H1 (cell line): ENCODE measurements around the gene SEZ6L. TPM values are rescaled to one million over a fixed set of nuclear protein-coding genes. Genes with fewer than 3 reads are reported as not detected.

ENCODE experiments used
- CTCF ChIA-PET: fragments of 300-600 bp; sonication (Branson Sonifier 250); formaldehyde crosslinking; loops from one replicate; lab custom pipeline; 2021; ENCODE audit not compliant: partially characterized antibody; lab: Charles Lee
- POLR2A ChIA-PET: fragments of 300-600 bp; sonication (Branson Sonifier 250); formaldehyde crosslinking; loops from one replicate; lab custom pipeline; 2021; ENCODE audit warnings: inconsistent platforms; ENCODE audit not compliant: partially characterized antibody; lab: Charles Lee
- DNase-seq, 2 experiments: peaks; one replicate each; pipeline versions ENCODE4 v3.0.0 to v3.0.0-alpha.2; 2010 to 2022; ENCODE audit warnings: low spot score in 2 of 2, low read depth in 1 of 2, mixed read lengths in 1 of 2
- FAIRE-seq: peaks from 2 replicates; lab custom pipeline; 2011; peaks lifted over from hg19 to GRCh38; lab: Jason Lieb, UNC
- H2AFZ ChIP-seq: 2 replicates; pipeline ENCODE4 v1.8.1; 2012; ENCODE audit warnings: low read length, inconsistent platforms
- H2AK5ac ChIP-seq: 2 replicates; pipeline ENCODE4 v1.6.1; 2013; ENCODE audit warnings: low read depth, low read length
- H2BK120ac ChIP-seq: replicated peaks from 2 replicates; pipeline ENCODE3; 2013; ENCODE audit warnings: low read depth, low read length, inconsistent platforms
- H2BK12ac ChIP-seq: 2 replicates; pipeline ENCODE4 v1.6.1; 2013; ENCODE audit warnings: low read depth, low read length
- H2BK15ac ChIP-seq: 2 replicates; pipeline ENCODE4 v1.6.1; 2013; ENCODE audit warnings: low read length
- H2BK20ac ChIP-seq: 2 replicates; pipeline ENCODE4 v1.6.1; 2013; ENCODE audit warnings: low read length
- H2BK5ac ChIP-seq: 2 replicates; pipeline ENCODE4 v1.6.1; 2013; ENCODE audit warnings: low read depth, low read length
- H3K14ac ChIP-seq: 2 replicates; pipeline ENCODE4 v1.6.1; 2013; ENCODE audit warnings: inconsistent platforms; ENCODE audit not compliant: insufficient read length
- H3K18ac ChIP-seq: 2 replicates; pipeline ENCODE4 v1.6.1; 2013; ENCODE audit warnings: low read length; ENCODE audit errors: extremely low read depth
- H3K23ac ChIP-seq: 2 replicates; pipeline ENCODE4 v1.6.1; 2013; ENCODE audit warnings: inconsistent platforms; ENCODE audit not compliant: insufficient read length
- H3K23me2 ChIP-seq: 2 replicates; pipeline ENCODE4 v1.6.1; 2013; ENCODE audit warnings: low read depth, low read length
- H3K27ac ChIP-seq: 2 replicates; pipeline ENCODE4 v1.6.1; 2011; ENCODE audit warnings: low read depth, low read length, inconsistent platforms
- H3K27me3 ChIP-seq, 4 experiments: replicated peaks in 1 of 4; 1 replicate in 1 of 4; 2 replicates in 3 of 4; pipeline versions ENCODE4 v1.6.1 to v1.8.1; 2011 to 2013; ENCODE audit warnings: low read length in 3 of 4, mild to moderate bottlenecking in 3 of 4, inconsistent platforms in 2 of 4, mixed read lengths in 2 of 4, moderate library complexity in 1 of 4; ENCODE audit not compliant: control insufficient read depth in 3 of 4, insufficient read depth in 3 of 4; ENCODE audit errors: extremely low read depth in 1 of 4
- H3K36me3 ChIP-seq, 4 experiments: 2 replicates each; pipeline versions ENCODE4 v1.6.1 to v1.8.1; 2011 to 2013; ENCODE audit warnings: mild to moderate bottlenecking in 4 of 4, low read length in 3 of 4, moderate library complexity in 2 of 4, control low read depth in 1 of 4, inconsistent platforms in 1 of 4; ENCODE audit not compliant: insufficient read depth in 4 of 4, control insufficient read depth in 2 of 4
- H3K4ac ChIP-seq: replicated peaks from 2 replicates; pipeline ENCODE3; 2013; ENCODE audit warnings: low read length, low read depth, mixed read lengths, inconsistent platforms; ENCODE audit not compliant: insufficient read length
- H3K4me1 ChIP-seq, 4 experiments: replicated peaks in 1 of 4; 1 replicate in 1 of 4; 2 replicates in 3 of 4; pipeline versions ENCODE4 v1.6.1 to v1.8.1; 2011 to 2013; ENCODE audit warnings: low read length in 3 of 4, inconsistent platforms in 2 of 4, mixed read lengths in 1 of 4; ENCODE audit not compliant: insufficient read depth in 4 of 4, control insufficient read depth in 3 of 4
- H3K4me2 ChIP-seq, 2 experiments: 2 replicates each; pipeline versions ENCODE4 v1.6.1 to v1.8.1; 2011 to 2013; ENCODE audit warnings: low read depth in 2 of 2, low read length in 2 of 2, control low read depth in 1 of 2, inconsistent platforms in 1 of 2, mild to moderate bottlenecking in 1 of 2; ENCODE audit not compliant: insufficient read depth in 1 of 2
- H3K4me3 ChIP-seq, 4 experiments: fragments of 200-600, 300-600 bp in 1 of 4; sonication (generic), shearing (Covaris generic), sonication (Bioruptor Twin) in 1 of 4; 2 replicates each; pipeline versions ENCODE4 v1.5.1 to v1.8.1; 2011 to 2016; ENCODE audit warnings: low read length in 4 of 4, low read depth in 3 of 4, control low read depth in 2 of 4, inconsistent platforms in 2 of 4, mild to moderate bottlenecking in 2 of 4, mixed read lengths in 1 of 4, moderate library complexity in 1 of 4; ENCODE audit not compliant: insufficient read depth in 2 of 4; ENCODE audit errors: extremely low read depth in 1 of 4
- H3K56ac ChIP-seq: replicated peaks from 2 replicates; pipeline ENCODE3; 2013; ENCODE audit warnings: low read depth, mild to moderate bottlenecking, mixed read lengths, low read length, inconsistent platforms; ENCODE audit not compliant: insufficient read length
- H3K79me1 ChIP-seq: 2 replicates; pipeline ENCODE4 v1.6.1; 2013; ENCODE audit warnings: low read depth, low read length, control low read depth
- H3K79me2 ChIP-seq, 2 experiments: 2 replicates each; pipeline versions ENCODE4 v1.6.1 to v1.8.1; 2012 to 2013; ENCODE audit warnings: low read length in 2 of 2, mild to moderate bottlenecking in 2 of 2, inconsistent platforms in 1 of 2; ENCODE audit not compliant: insufficient read depth in 2 of 2, control insufficient read depth in 1 of 2
- H3K9ac ChIP-seq, 4 experiments: replicated peaks in 1 of 4; 1 replicate in 1 of 4; 2 replicates in 3 of 4; pipeline versions ENCODE4 v1.6.1 to v1.8.1; 2011 to 2013; ENCODE audit warnings: low read depth in 3 of 4, low read length in 3 of 4, control low read depth in 2 of 4, mild to moderate bottlenecking in 2 of 4, moderate library complexity in 2 of 4, inconsistent platforms in 1 of 4; ENCODE audit errors: extremely low read depth in 1 of 4
- H3K9me3 ChIP-seq, 2 experiments: 2 replicates each; pipeline versions ENCODE4 v1.6.1 to v1.8.1; 2012 to 2013; ENCODE audit warnings: mild to moderate bottlenecking in 2 of 2, moderate library complexity in 2 of 2, control low read depth in 1 of 2, inconsistent platforms in 1 of 2, low read depth in 1 of 2, low read length in 1 of 2, mixed read lengths in 1 of 2; ENCODE audit not compliant: insufficient read depth in 2 of 2
- H4K20me1 ChIP-seq, 2 experiments: replicated peaks in 1 of 2; 2 replicates each; pipeline versions ENCODE3 to v1.8.1; 2011 to 2013; ENCODE audit warnings: inconsistent platforms in 2 of 2, low read length in 2 of 2, mild to moderate bottlenecking in 1 of 2; ENCODE audit not compliant: insufficient read depth in 2 of 2, control insufficient read depth in 1 of 2
- H4K5ac ChIP-seq: 2 replicates; pipeline ENCODE4 v1.6.1; 2013; ENCODE audit warnings: low read length, low read depth, mixed read lengths, inconsistent platforms; ENCODE audit not compliant: insufficient read length
- H4K8ac ChIP-seq: 2 replicates; pipeline ENCODE4 v1.8.0; 2013; ENCODE audit warnings: mild to moderate bottlenecking, moderate library complexity, low read length, inconsistent platforms; ENCODE audit not compliant: insufficient read depth; ENCODE audit errors: extremely low read depth
- H4K91ac ChIP-seq: replicated peaks from 2 replicates; pipeline ENCODE3; 2013; ENCODE audit warnings: low read length, mixed read lengths, inconsistent platforms; ENCODE audit not compliant: insufficient read length
- CBX5 ChIP-seq: fragments of 300-800, 300-1000 bp; sonication (generic); IDR thresholded peaks from 2 replicates; pipeline ENCODE4 v1.7.1; 2016; ENCODE audit warnings: antibody characterized with exemption, low read length, low read depth
- FOSL1 ChIP-seq: IDR thresholded peaks from 2 replicates; pipeline ENCODE4 v1.6.1; 2011; ENCODE audit warnings: mild to moderate bottlenecking, low read depth, low read length, moderate library complexity; ENCODE audit not compliant: insufficient read depth
- HDAC6 ChIP-seq: IDR thresholded peaks from one replicate; pipeline ENCODE4 v1.7.1; 2012; ENCODE audit warnings: low read depth, mild to moderate bottlenecking, inconsistent platforms, low read length, moderate library complexity
- RAD21 ChIP-seq, 2 experiments: IDR thresholded peaks in 1 of 2; conservative IDR thresholded peaks in 1 of 2; 2 replicates each; pipeline ENCODE4 v1.6.1; 2011; ENCODE audit warnings: low read depth in 2 of 2, low read length in 2 of 2, improper control_type of control experiment in 1 of 2, inconsistent platforms in 1 of 2, mild to moderate bottlenecking in 1 of 2, moderate library complexity in 1 of 2
- SP1 ChIP-seq: IDR thresholded peaks from 2 replicates; pipeline ENCODE4 v1.6.1; 2011; ENCODE audit warnings: low read depth, low read length
- YY1 ChIP-seq: IDR thresholded peaks from 2 replicates; pipeline ENCODE4 v1.6.1; 2011; ENCODE audit warnings: low read depth, mild to moderate bottlenecking, low read length
- WGBS, 2 experiments: shearing (Covaris generic) in 1 of 2; methylation state at CpG; one replicate each; pipeline versions ENCODE4 v1.1.6 to v1.1.7; 2013 to 2015; ENCODE audit warnings: low lambda C conversion rate in 2 of 2, mixed read lengths in 2 of 2, inconsistent platforms in 1 of 2, low coverage in 1 of 2, missing lambda C conversion rate in 1 of 2; ENCODE audit not compliant: insufficient replicate concordance in 2 of 2, insufficient coverage in 1 of 2, insufficient read length in 1 of 2; ENCODE audit errors: extremely low coverage in 1 of 2, missing lambda C conversion rate in 1 of 2; 5-methylcytosine and 5-hydroxymethylcytosine counted together
- polyA plus RNA-seq, 7 experiments: library from polyadenylated mRNA; depleted of rRNA in 3 of 7; stranded (reverse) in 5 of 7; unstranded in 2 of 7; fragments of >200 nt in 5 of 7; fragments of 200-250 nt in 2 of 7; gene quantifications; 1 replicate in 5 of 7; 2 replicates in 1 of 7; 4 replicates in 1 of 7; pipeline versions ENCODE4 v1.2.1 to v1.2.3, GENCODE V29; 2011 to 2013; ENCODE audit warnings: missing spikeins in 2 of 7, mixed read lengths in 2 of 7
- total RNA-seq: library from RNA; stranded (reverse); fragmentation: NEBNext Ultra II Directional; extraction: Animal tissue kit (Norgen Biotek cat#: 25700); gene quantifications from 2 replicates; pipeline ENCODE4 v1.2.1, GENCODE V29; 2021

Gene SEZ6L
- total and polyA plus RNA-seq, 2 of the 8 experiments (the other 6 are each of a cell fraction or from before 2014, with no cell fraction given) = 0.06 to 0.33 TPM

DNA sequence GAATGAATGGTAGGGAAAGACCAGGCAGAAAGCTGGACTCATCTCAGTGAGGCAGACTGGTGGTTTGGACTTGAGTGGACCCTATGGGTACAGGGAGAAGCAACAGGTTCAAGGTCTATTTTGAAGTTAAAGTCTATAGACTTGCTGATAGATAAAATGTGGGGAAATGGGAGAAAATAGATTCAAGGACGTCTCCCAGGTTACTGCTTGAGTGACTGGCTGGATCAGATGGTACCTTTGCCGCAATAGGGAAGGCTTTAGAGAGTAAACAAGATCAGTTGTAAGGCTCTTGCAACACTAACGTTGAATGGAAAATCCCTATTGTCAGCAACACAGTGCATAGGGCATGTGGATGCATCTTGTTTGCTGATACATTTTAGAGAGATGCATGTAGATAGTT is 27.4 kb downstream of the SEZ6L start:
- H4K20me1 ChIP-seq = no peaks in the 10 kb centered on the region
- FAIRE-seq = no peak
- no peak overlapping the region for H3K4me3 ChIP-seq
- ChIA-PET CTCF (interaction anchor here (0.6 to 4.7 kb wide), 2 partner anchors 25 to 403 kb away, joined by 3 to 20 read pairs; no protein-coding TSS in a partner anchor), POLR2A (no interaction called here)
- no peak overlapping the region for H3K18ac ChIP-seq
- no peak overlapping the region for H2BK120ac ChIP-seq
- H3K27ac ChIP-seq = no peak overlapping the region
- no peaks in the 10 kb centered on the region for H3K9me3 ChIP-seq
- no peak overlapping the region for H2BK12ac ChIP-seq
- H2AK5ac ChIP-seq = no peak overlapping the region
- H3K27me3 ChIP-seq = no peaks in the 10 kb centered on the region; a peak in 1 of 7 replicates
- no peaks in the 10 kb centered on the region for H3K79me2 ChIP-seq
- no peak overlapping the region for H3K4me2 ChIP-seq
- H2BK5ac ChIP-seq = no peak overlapping the region
- no peaks in the 10 kb centered on the region for H3K36me3 ChIP-seq
- H2AFZ ChIP-seq = no peak overlapping the region
- no peaks in the 10 kb centered on the region for H3K79me1 ChIP-seq
- H3K9ac ChIP-seq = no peak overlapping the region
- H4K5ac ChIP-seq = no peak overlapping the region
- TF ChIP-seq CBX5 (no peak), RAD21 (IDR thresholded peaks at IDR 0.05 in 1 of 2, conservative IDR thresholded peaks at IDR 0.05 in 1 of 2; ENCODE audit: low read depth in 2 of 2, low read length in 2 of 2) (no peak), HDAC6 (no peak), FOSL1 (no peak), YY1 (no peak), SP1 (no peak)
- WGBS, 2 experiments = 74% methylated on average over 3 of the region's 3 CpGs; no CpG with 5 or more reads in 1 of the 2 experiments
- H3K23me2 ChIP-seq = peaks cover 4% of the 10 kb centered on the region; the same call in 1 of the 2 replicates
- no peak overlapping the region for H3K23ac ChIP-seq
- DNase-seq = no peak
- H2BK20ac ChIP-seq = no peak overlapping the region
- H4K8ac ChIP-seq = no peak overlapping the region
- no peak overlapping the region for H4K91ac ChIP-seq
- H3K4me1 ChIP-seq = no peaks in the 10 kb centered on the region; a peak in 1 of 7 replicates
- no peak overlapping the region for H3K4ac ChIP-seq
- no peak overlapping the region for H3K14ac ChIP-seq
- H3K56ac ChIP-seq = no peak overlapping the region
- no peak overlapping the region for H2BK15ac ChIP-seq
